Brain microvascular endothelial cell (primary cell): Measurements from ENCODE around the gene FGF12.

Source experiments
- DNase-seq: peaks from one replicate; pipeline ENCODE4 v3.0.0-alpha.2; 2020
- H3K27ac ChIP-seq: fragments of 250-450 bp; sonication (Bioruptor Pico); 2 replicates; pipeline ENCODE4 v1.5.1; 2020; ENCODE audit warnings: mild to moderate bottlenecking, moderate library complexity
- H3K27me3 ChIP-seq: fragments of 250-450 bp; sonication (Bioruptor Pico); replicated peaks from 2 replicates; pipeline ENCODE4 v1.5.1; 2020; ENCODE audit warnings: mild to moderate bottlenecking
- H3K36me3 ChIP-seq: fragments of 250-450 bp; sonication (Bioruptor Pico); replicated peaks from 2 replicates; pipeline ENCODE4 v1.5.1; 2020; ENCODE audit warnings: mild to moderate bottlenecking
- H3K4me3 ChIP-seq: 2 replicates; pipeline ENCODE4 v1.5.1; 2011; ENCODE audit warnings: low read depth, mild to moderate bottlenecking, control low read depth, low read length, moderate library complexity
- CTCF ChIP-seq: IDR thresholded peaks from 2 replicates; pipeline ENCODE4 v1.5.1; 2011; ENCODE audit warnings: low read depth, mild to moderate bottlenecking, moderate library complexity, low read length, control low read depth, inconsistent platforms; ENCODE audit errors: missing control alignments
- in situ Hi-C: cut with HindIII; loops from 2 replicates; pipeline ENCODE4 v1.10.0; 2017; ENCODE audit warnings: low sequenced_read_pairs, low pct_ligation_motif_present

The FGF12 gene

GRCh38 chr3:192449036-192449435 lies 278.3 kb downstream of the FGF12 start:
- H3K27ac ChIP-seq, result no peak overlapping the region
- no peak for DNase-seq
- no peaks in the 10 kb centered on the region for H3K36me3 ChIP-seq
- H3K4me3 ChIP-seq, result no peak overlapping the region
- in situ Hi-C loops, result no loop called here
- peak; percentile 37 for TF ChIP-seq CTCF
- no peaks in the 10 kb centered on the region for H3K27me3 ChIP-seq

- in situ Hi-C loops, result no loop called here
Measured at GRCh38 chr3:192445770-192446644, 281.3 kb downstream of the FGF12 start.

GRCh38 chr3:192444791-192445106 lies 282.6 kb downstream of the FGF12 start:
- in situ Hi-C loops, result no loop called here
- no peak for TF ChIP-seq CTCF
- no peak overlapping the region for H3K27ac ChIP-seq
- no peaks in the 10 kb centered on the region for H3K36me3 ChIP-seq
- H3K4me3 ChIP-seq, result no peak overlapping the region
- H3K27me3 ChIP-seq, result no peaks in the 10 kb centered on the region
- no peak for DNase-seq

More at GRCh38 chr3:192445770-192446644, 281.3 kb downstream of the FGF12 start:
- H3K36me3 ChIP-seq, result no peaks in the 10 kb centered on the region
- no peaks in the 10 kb centered on the region for H3K27me3 ChIP-seq
- H3K4me3 ChIP-seq, result no peak overlapping the region
- DNase-seq, result no peak
- TF ChIP-seq CTCF, result no peak
- H3K27ac ChIP-seq, result no peak overlapping the region

- no peak overlapping the region for H3K27ac ChIP-seq
- peak; percentile 51 for DNase-seq
- no peaks in the 10 kb centered on the region for H3K27me3 ChIP-seq
- TF ChIP-seq CTCF, result peak; percentile 98
- no peaks in the 10 kb centered on the region for H3K36me3 ChIP-seq
- in situ Hi-C loops, result no loop called here
- no peak overlapping the region for H3K4me3 ChIP-seq
Measured at GRCh38 chr3:192444096-192444790, 283.1 kb downstream of the FGF12 start.

GRCh38 chr3:192435241-192435640 lies 292.1 kb downstream of the FGF12 start:
- Histone ChIP-seq H3K36me3 (no peaks in the 10 kb centered on the region), H3K4me3 (no peak overlapping the region), H3K27ac (no peak overlapping the region), H3K27me3 (no peaks in the 10 kb centered on the region)
- in situ Hi-C loops, result no loop called here
- TF ChIP-seq CTCF, result no peak
- no peak for DNase-seq
